Parathyroid adenoma (tissue), 2 donors: Measurements from ENCODE around the gene PDIA2.

Source experiments
- H2AFZ ChIP-seq: fragments of 300-600 bp; sonication (generic); one replicate; pipeline ENCODE4 v1.7.0; 2017; ENCODE audit warnings: antibody characterized with exemption, mild to moderate bottlenecking
- H3K27ac ChIP-seq: fragments of 300-600 bp; sonication (generic); one replicate; pipeline ENCODE4 v1.7.0; 2017
- H3K27me3 ChIP-seq: fragments of 300-600 bp; sonication (generic); one replicate; pipeline ENCODE4 v1.7.0; 2017; ENCODE audit warnings: low read length; ENCODE audit not compliant: control insufficient read depth, insufficient read depth
- H3K36me3 ChIP-seq: fragments of 300-600 bp; sonication (generic); one replicate; pipeline ENCODE4 v1.7.0; 2017; ENCODE audit warnings: low read length; ENCODE audit not compliant: control insufficient read depth, insufficient read depth
- H3K4me1 ChIP-seq: fragments of 300-600 bp; sonication (generic); one replicate; pipeline ENCODE4 v1.7.0; 2017; ENCODE audit warnings: control low read depth
- H3K4me2 ChIP-seq: fragments of 300-600 bp; sonication (generic); one replicate; pipeline ENCODE4 v1.7.0; 2017; ENCODE audit warnings: low read length
- H3K4me3 ChIP-seq: fragments of 300-600 bp; sonication (generic); one replicate; pipeline ENCODE4 v1.7.0; 2017; ENCODE audit warnings: low read depth, low read length
- H3K79me2 ChIP-seq: fragments of 300-600 bp; sonication (generic); one replicate; pipeline ENCODE4 v1.7.0; 2017; ENCODE audit warnings: control low read depth
- H3K9ac ChIP-seq: fragments of 300-600 bp; sonication (generic); one replicate; pipeline ENCODE4 v1.7.0; 2017; ENCODE audit warnings: mild to moderate bottlenecking
- H3K9me3 ChIP-seq: fragments of 300-600 bp; sonication (generic); one replicate; pipeline ENCODE4 v1.7.0; 2017; ENCODE audit warnings: low read length; ENCODE audit not compliant: control insufficient read depth
- TF ChIP-seq, protein P1 (sequence below): fragments of 300-600 bp; sonication (generic); IDR thresholded peaks from one replicate; pipeline ENCODE4 v1.7.0; 2017; ENCODE audit warnings: antibody characterized with exemption, mild to moderate bottlenecking
- donor health status: primary hyperparathyroidism.

The PDIA2 gene

GRCh38 chr16:261031-261691, 21.8 kb upstream of the PDIA2 start:
- TF ChIP-seq, protein P1, sequence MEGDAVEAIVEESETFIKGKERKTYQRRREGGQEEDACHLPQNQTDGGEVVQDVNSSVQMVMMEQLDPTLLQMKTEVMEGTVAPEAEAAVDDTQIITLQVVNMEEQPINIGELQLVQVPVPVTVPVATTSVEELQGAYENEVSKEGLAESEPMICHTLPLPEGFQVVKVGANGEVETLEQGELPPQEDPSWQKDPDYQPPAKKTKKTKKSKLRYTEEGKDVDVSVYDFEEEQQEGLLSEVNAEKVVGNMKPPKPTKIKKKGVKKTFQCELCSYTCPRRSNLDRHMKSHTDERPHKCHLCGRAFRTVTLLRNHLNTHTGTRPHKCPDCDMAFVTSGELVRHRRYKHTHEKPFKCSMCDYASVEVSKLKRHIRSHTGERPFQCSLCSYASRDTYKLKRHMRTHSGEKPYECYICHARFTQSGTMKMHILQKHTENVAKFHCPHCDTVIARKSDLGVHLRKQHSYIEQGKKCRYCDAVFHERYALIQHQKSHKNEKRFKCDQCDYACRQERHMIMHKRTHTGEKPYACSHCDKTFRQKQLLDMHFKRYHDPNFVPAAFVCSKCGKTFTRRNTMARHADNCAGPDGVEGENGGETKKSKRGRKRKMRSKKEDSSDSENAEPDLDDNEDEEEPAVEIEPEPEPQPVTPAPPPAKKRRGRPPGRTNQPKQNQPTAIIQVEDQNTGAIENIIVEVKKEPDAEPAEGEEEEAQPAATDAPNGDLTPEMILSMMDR = no peak
- H3K9me3 ChIP-seq = no peaks in the 10 kb centered on the region
- no peaks in the 10 kb centered on the region for H3K36me3 ChIP-seq
- no peak overlapping the region for H3K9ac ChIP-seq
- no peak overlapping the region for H3K4me3 ChIP-seq
- no peak overlapping the region for H2AFZ ChIP-seq
- peaks cover 3% of the 10 kb centered on the region for H3K79me2 ChIP-seq
- no peaks in the 10 kb centered on the region for H3K27me3 ChIP-seq
- H3K4me1 ChIP-seq = no peaks in the 10 kb centered on the region
- no peak overlapping the region for H3K27ac ChIP-seq
- H3K4me2 ChIP-seq = no peak overlapping the region

- H3K9me3 ChIP-seq = no peaks in the 10 kb centered on the region
- no peak overlapping the region for H2AFZ ChIP-seq
- H3K79me2 ChIP-seq = peaks cover 3% of the 10 kb centered on the region
- H3K4me1 ChIP-seq = no peaks in the 10 kb centered on the region
- H3K9ac ChIP-seq = no peak overlapping the region
- H3K27me3 ChIP-seq = no peaks in the 10 kb centered on the region
- TF ChIP-seq, protein P1 = no peak
- no peak overlapping the region for H3K27ac ChIP-seq
- H3K36me3 ChIP-seq = no peaks in the 10 kb centered on the region
- H3K4me3 ChIP-seq = no peak overlapping the region
- H3K4me2 ChIP-seq = no peak overlapping the region
Measured at GRCh38 chr16:262121-262745, 20.7 kb upstream of the PDIA2 start.

- TF ChIP-seq, protein P1 = no peak
- Histone ChIP-seq H3K79me2 (no peaks in the 10 kb centered on the region), H3K9me3 (no peaks in the 10 kb centered on the region), H3K36me3 (no peaks in the 10 kb centered on the region), H2AFZ (no peak overlapping the region), H3K4me2 (no peak overlapping the region), H3K9ac (no peak overlapping the region), H3K27me3 (no peaks in the 10 kb centered on the region), H3K4me1 (no peaks in the 10 kb centered on the region), H3K4me3 (no peak overlapping the region), H3K27ac (no peak overlapping the region)
Measured at GRCh38 chr16:263182-263774, 19.7 kb upstream of the PDIA2 start.

DNA sequence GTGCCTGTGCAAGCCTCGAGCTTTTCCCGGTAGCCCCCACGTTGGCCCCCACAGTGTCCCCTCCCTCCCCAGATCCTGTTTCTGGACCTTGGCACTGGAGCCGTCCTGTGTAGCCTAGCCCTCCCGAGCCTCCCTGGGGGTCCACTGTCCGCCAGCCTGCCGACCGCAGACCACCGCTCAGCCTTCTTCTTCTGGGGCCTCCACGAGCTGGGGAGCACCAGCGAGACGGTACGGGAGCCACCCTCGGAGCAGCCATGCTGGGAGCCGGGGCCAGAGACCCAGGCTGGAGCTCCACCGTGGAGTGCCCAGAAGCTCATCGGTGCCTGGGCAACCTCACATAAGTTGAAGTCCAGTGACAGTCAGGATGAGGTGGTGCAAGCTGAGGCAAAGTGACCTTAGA, 19.0 kb upstream of the PDIA2 start:
- Histone ChIP-seq H3K36me3 (no peaks in the 10 kb centered on the region), H3K27ac (no peak overlapping the region)

More for the DNA sequence above, 19.0 kb upstream of the PDIA2 start:
- H3K9me3 ChIP-seq = no peaks in the 10 kb centered on the region
- H3K79me2 ChIP-seq = no peaks in the 10 kb centered on the region
- H2AFZ ChIP-seq = no peak overlapping the region
- H3K4me2 ChIP-seq = no peak overlapping the region
- no peaks in the 10 kb centered on the region for H3K27me3 ChIP-seq
- no peaks in the 10 kb centered on the region for H3K4me1 ChIP-seq
- no peak overlapping the region for H3K9ac ChIP-seq
- H3K4me3 ChIP-seq = no peak overlapping the region
- TF ChIP-seq, protein P1 = no peak
